IMR-90 (cell line): ENCODE data around the gene SLIT3. TPM values are rescaled to one million over a fixed set of nuclear protein-coding genes. Genes with fewer than 3 reads are reported as not detected.

ENCODE experiments used
- ATAC-seq: fragments of 200-7000 bp; cut with Tn5 transposase; 2 replicates; pipeline ENCODE4 v1.9.1; 2020; ENCODE audit warnings: low read depth, mild to moderate bottlenecking, moderate library complexity
- BruUV-seq: library from RNA; stranded (reverse); fragments of 400-500 nt; replicated peaks from 2 replicates; lab custom pipeline; 2021; lab: Mats Ljungman, UMichigan
- CTCF ChIA-PET: fragments of 300-600 bp; formaldehyde crosslinking; extraction: SDS; loops from one replicate; lab custom pipeline; 2021; ENCODE audit warnings: antibody characterized with exemption; lab: Yijun Ruan, JAX
- POLR2A ChIA-PET: fragments of 300-600 bp; sonication (Branson Sonifier 250); formaldehyde crosslinking; loops from one replicate; lab custom pipeline; 2022; ENCODE audit warnings: antibody characterized with exemption; ENCODE audit not compliant: unreplicated experiment; lab: Charles Lee
- DNase-seq: peaks from one replicate; pipeline ENCODE4 v3.0.0; 2013
- H2AFZ ChIP-seq: replicated peaks from 2 replicates; pipeline ENCODE3; 2013; ENCODE audit warnings: low read length, mild to moderate bottlenecking; ENCODE audit not compliant: poor library complexity
- H2AK5ac ChIP-seq: 2 replicates; pipeline ENCODE4 v1.6.1; 2013; ENCODE audit warnings: low read depth, low read length, inconsistent platforms
- H2AK9ac ChIP-seq: replicated peaks from 2 replicates; pipeline ENCODE3; 2013; ENCODE audit warnings: mild to moderate bottlenecking, low read depth, low read length, moderate library complexity; ENCODE audit not compliant: poor library complexity
- H2BK120ac ChIP-seq: 2 replicates; pipeline ENCODE4 v1.6.1; 2013; ENCODE audit warnings: low read depth, low read length, inconsistent platforms
- H2BK15ac ChIP-seq: 3 replicates; pipeline ENCODE4 v1.6.1; 2013; ENCODE audit warnings: low read depth, low read length, inconsistent platforms
- H2BK20ac ChIP-seq: 2 replicates; pipeline ENCODE4 v1.6.1; 2013; ENCODE audit warnings: low read depth, mild to moderate bottlenecking, inconsistent platforms, low read length, moderate library complexity
- H2BK5ac ChIP-seq: 2 replicates; pipeline ENCODE4 v1.6.1; 2013; ENCODE audit warnings: mild to moderate bottlenecking, low read depth, low read length, inconsistent platforms; ENCODE audit not compliant: poor library complexity, severe bottlenecking
- H3K14ac ChIP-seq: replicated peaks from 2 replicates; pipeline ENCODE4 v1.6.1; 2013; ENCODE audit warnings: low read depth, low read length, inconsistent platforms
- H3K18ac ChIP-seq: 2 replicates; pipeline ENCODE4 v1.6.1; 2013; ENCODE audit warnings: low read depth, low read length, control low read depth
- H3K23ac ChIP-seq: 2 replicates; pipeline ENCODE4 v1.6.1; 2013; ENCODE audit warnings: low read depth, low read length, inconsistent platforms
- H3K27ac ChIP-seq: 2 replicates; pipeline ENCODE4 v1.5.1; 2013; ENCODE audit warnings: mild to moderate bottlenecking, control low read depth, low read length; ENCODE audit not compliant: insufficient read depth
- H3K27me3 ChIP-seq: 2 replicates; pipeline ENCODE4 v1.6.1; 2013; ENCODE audit warnings: low read length; ENCODE audit not compliant: control insufficient read depth, insufficient read depth
- H3K36me3 ChIP-seq: 2 replicates; pipeline ENCODE4 v1.6.1; 2013; ENCODE audit warnings: low read length, mixed read lengths; ENCODE audit not compliant: control insufficient read depth, insufficient read depth
- H3K4ac ChIP-seq: 2 replicates; pipeline ENCODE4 v1.6.1; 2013; ENCODE audit warnings: low read depth, low read length, inconsistent platforms
- H3K4me1 ChIP-seq: 2 replicates; pipeline ENCODE4 v1.6.1; 2013; ENCODE audit warnings: low read length, mixed read lengths; ENCODE audit not compliant: control insufficient read depth, insufficient read depth
- H3K4me2 ChIP-seq: 2 replicates; pipeline ENCODE4 v1.6.1; 2013; ENCODE audit warnings: low read depth, mild to moderate bottlenecking, control low read depth, low read length, moderate library complexity
- H3K4me3 ChIP-seq: 2 replicates; pipeline ENCODE4 v1.5.1; 2013; ENCODE audit warnings: low read depth, mild to moderate bottlenecking, control low read depth, low read length, moderate library complexity; ENCODE audit not compliant: insufficient read depth
- H3K56ac ChIP-seq: 2 replicates; pipeline ENCODE4 v1.6.1; 2013; ENCODE audit warnings: low read length, inconsistent platforms; ENCODE audit not compliant: insufficient read depth; ENCODE audit errors: extremely low read depth
- H3K79me1 ChIP-seq, 2 experiments: 2 replicates each; pipeline ENCODE4 v1.6.1; 2013; ENCODE audit warnings: low read length in 2 of 2, inconsistent platforms in 1 of 2, low read depth in 1 of 2
- H3K9ac ChIP-seq: 2 replicates; pipeline ENCODE4 v1.6.1; 2013; ENCODE audit warnings: low read depth, low read length, control low read depth
- H3K9me1 ChIP-seq: 2 replicates; pipeline ENCODE4 v1.6.1; 2013; ENCODE audit warnings: low read length, inconsistent platforms; ENCODE audit not compliant: insufficient read depth
- H3K9me3 ChIP-seq: 2 replicates; pipeline ENCODE4 v1.6.1; 2013; ENCODE audit warnings: low read length; ENCODE audit not compliant: control insufficient read depth, insufficient read depth
- H4K20me1 ChIP-seq: 2 replicates; pipeline ENCODE4 v1.6.1; 2013; ENCODE audit warnings: low read length, inconsistent platforms; ENCODE audit not compliant: insufficient read depth
- H4K5ac ChIP-seq: 2 replicates; pipeline ENCODE4 v1.6.1; 2013; ENCODE audit warnings: mild to moderate bottlenecking, low read depth, low read length, control low read depth
- H4K8ac ChIP-seq, 2 experiments: 2 replicates each; pipeline ENCODE4 v1.6.1; 2013; ENCODE audit warnings: low read depth in 2 of 2, low read length in 2 of 2, control low read depth in 1 of 2, inconsistent platforms in 1 of 2
- H4K91ac ChIP-seq: 2 replicates; pipeline ENCODE4 v1.6.1; 2013; ENCODE audit warnings: low read depth, low read length, inconsistent platforms; ENCODE audit not compliant: insufficient read depth
- BHLHE40 ChIP-seq: fragments of 150-350 bp; IDR thresholded peaks from 2 replicates; pipeline ENCODE4 v1.6.1; 2016; ENCODE audit warnings: mild to moderate bottlenecking, low read depth, low read length
- CEBPB ChIP-seq: IDR thresholded peaks from 2 replicates; pipeline ENCODE4 v1.6.1; 2012; ENCODE audit warnings: low read depth, low read length, improper control_type of control experiment
- ELK1 ChIP-seq: fragments of 150-350 bp; IDR thresholded peaks from 2 replicates; pipeline ENCODE4 v1.6.1; 2016; ENCODE audit warnings: low read depth, mild to moderate bottlenecking, low read length, moderate library complexity, borderline replicate concordance
- FOS ChIP-seq: fragments of 150-350 bp; IDR thresholded peaks from 2 replicates; pipeline ENCODE4 v1.6.1; 2016; ENCODE audit warnings: low read depth, low read length
- MAZ ChIP-seq: IDR thresholded peaks from 2 replicates; pipeline ENCODE4 v1.6.1; 2012; ENCODE audit warnings: low read depth, mild to moderate bottlenecking, low read length, improper control_type of control experiment, moderate library complexity, borderline replicate concordance
- MXI1 ChIP-seq: IDR thresholded peaks from 2 replicates; pipeline ENCODE4 v1.6.1; 2012; ENCODE audit warnings: low read depth, mild to moderate bottlenecking, low read length, moderate library complexity, borderline replicate concordance
- NFE2L2 ChIP-seq: fragments of 150-350 bp; IDR thresholded peaks from 2 replicates; pipeline ENCODE4 v1.6.1; 2016; ENCODE audit warnings: low read depth, mild to moderate bottlenecking, low read length
- POLR2A ChIP-seq: IDR thresholded peaks from 2 replicates; pipeline ENCODE4 v1.6.1; 2012; ENCODE audit warnings: mild to moderate bottlenecking, low read depth, low read length
- RAD21 ChIP-seq: IDR thresholded peaks from 2 replicates; pipeline ENCODE4 v1.6.1; 2012; ENCODE audit warnings: low read length, improper control_type of control experiment
- RCOR1 ChIP-seq: IDR thresholded peaks from 2 replicates; pipeline ENCODE4 v1.6.1; 2012; ENCODE audit warnings: mild to moderate bottlenecking, low read length, improper control_type of control experiment; ENCODE audit not compliant: insufficient replicate concordance
- RFX5 ChIP-seq: IDR thresholded peaks from 2 replicates; pipeline ENCODE4 v1.8.0; 2012; ENCODE audit warnings: low read depth, mild to moderate bottlenecking, low read length, moderate library complexity
- SMC3 ChIP-seq: fragments of 150-350 bp; IDR thresholded peaks from 2 replicates; pipeline ENCODE4 v1.6.1; 2016; ENCODE audit warnings: low read depth, mild to moderate bottlenecking, antibody characterized with exemption, low read length, moderate library complexity
- USF2 ChIP-seq: fragments of 150-350 bp; IDR thresholded peaks from 2 replicates; pipeline ENCODE4 v1.6.1; 2017; ENCODE audit warnings: mild to moderate bottlenecking, antibody characterized with exemption, low read length, low read depth
- WGBS, 2 experiments: methylation state at CpG; one replicate each; pipeline versions ENCODE4 v1.1.5 to v1.1.7; 2013; ENCODE audit warnings: missing lambda C conversion rate in 2 of 2; ENCODE audit not compliant: insufficient read length in 1 of 2; ENCODE audit errors: extremely low coverage in 2 of 2; 5-methylcytosine and 5-hydroxymethylcytosine counted together
- dilution Hi-C: fragments of 300-500 bp; cut with HindIII; formaldehyde crosslinking; loops from one replicate; pipeline ENCODE4 v1.14.3; 2018; ENCODE audit warnings: low sequenced_read_pairs; ENCODE audit not compliant: unreplicated experiment
- in situ Hi-C: fragments of 300-500 bp; cut with MboI; formaldehyde crosslinking; loops from 3 replicates; pipeline ENCODE4 v1.14.3; 2019; ENCODE audit warnings: low sequenced_read_pairs, inconsistent platforms, mixed read lengths
- intact Hi-C: fragments of 100-400 bp; cut with micrococcal nuclease; formaldehyde crosslinking; loops from 2 replicates; pipeline ENCODE4 v1.10.0; 2022
- polyA plus RNA-seq, 3 experiments: library from polyadenylated mRNA; depleted of rRNA; stranded (reverse); fragments of >200 nt; gene quantifications; 2 replicates each; pipeline ENCODE4 v1.2.3, GENCODE V29; 2012; ENCODE audit warnings: low replicate concordance in 1 of 3
- total RNA-seq: library from RNA; depleted of rRNA; stranded (reverse); fragments of >200 nt; gene quantifications from 2 replicates; pipeline ENCODE4 v1.2.3, GENCODE V29; 2012

The SLIT3 gene
- total and polyA plus RNA-seq, 2 of the 4 experiments (the other 2 are of a cell fraction), result 0.18 to 0.50 TPM

- Histone ChIP-seq H3K23ac (no peak overlapping the region), H2BK20ac (no peak overlapping the region), H3K4me3 (no peak overlapping the region), H3K79me1 (no peaks in the 10 kb centered on the region), H4K20me1 (no peaks in the 10 kb centered on the region), H4K8ac (no peak overlapping the region), H2BK5ac (no peak overlapping the region), H2AK5ac (no peak overlapping the region), H4K5ac (no peak overlapping the region), H3K14ac (no peak overlapping the region), H2BK120ac (no peak overlapping the region), H2BK15ac (no peak overlapping the region), H2AFZ (no peak overlapping the region), H3K27me3 (no peaks in the 10 kb centered on the region), H3K36me3 (no peaks in the 10 kb centered on the region), H3K56ac (no peak overlapping the region), H3K4me1 (0 out of 2 replicates have a peak, but pooled peaks cover 1% of the 10 kb centered on the region), H3K9ac (no peak overlapping the region), H3K9me1 (no peaks in the 10 kb centered on the region), H2AK9ac (no peak overlapping the region), H3K4me2 (no peak overlapping the region), H3K27ac (no peak overlapping the region), H3K18ac (no peak overlapping the region), H3K4ac (no peak overlapping the region), H3K9me3 (no peaks in the 10 kb centered on the region), H4K91ac (no peak overlapping the region)
- BruUV-seq, result no TSS peak
- in situ Hi-C loops, result no loop called here
- CTCF ChIA-PET, result interaction anchor here (0.6 kb wide), 1 partner anchor 521 kb away, joined by 3 read pairs; no protein-coding TSS in a partner anchor
- DNase-seq, result no peak
- intact Hi-C loops, result no loop called here
- POLR2A ChIA-PET, result no interaction called here
- dilution Hi-C loops, result no loop called here
- ATAC-seq, result no peak
- no CpG with 5 or more reads among the region's 11 CpGs for WGBS, 2 experiments
- no peak for TF ChIP-seq FOS
- no peak for TF ChIP-seq RAD21
- TF ChIP-seq RCOR1, result no peak
- no peak for TF ChIP-seq POLR2A
- TF ChIP-seq CEBPB, result no peak
- TF ChIP-seq BHLHE40, result no peak
- no peak for TF ChIP-seq MXI1
- no peak for TF ChIP-seq USF2
- no peak for TF ChIP-seq MAZ
- no peak for TF ChIP-seq SMC3
- no peak for TF ChIP-seq RFX5
- no peak for TF ChIP-seq ELK1
- TF ChIP-seq NFE2L2, result no peak
Measured at GRCh38 chr5:169024421-169024820, 276.5 kb downstream of the SLIT3 start.
